Measurements from ENCODE around the gene TIGAR.
A peak's percentile ranks its signal among the peaks of the same experiment; 100 is the strongest.

The TIGAR gene

GRCh38 chr12:4320853-4321701 is at the start of gene TIGAR:
Gene TIGAR, plus strand, starts transcription at chr12:4321213. Its CDS starts 59 bp downstream, at chr12:4321272.
- DNase-seq, result peak; percentile 91 to 93

GRCh38 chr12:4271717-4272423 is 49.1 kb upstream of the TIGAR start:
- peak; percentile 92 to 93 for DNase-seq

GRCh38 chr12:4272424-4273272 is 48.4 kb upstream of the TIGAR start:
- peak; percentile 70 to 74 for DNase-seq

GRCh38 chr12:4273273-4273651 is 47.8 kb upstream of the TIGAR start:
- no peak for DNase-seq

- DNase-seq, result peak; percentile 78
Measured at GRCh38 chr12:4273652-4274395, 47.2 kb upstream of the TIGAR start, which contains the start of gene CCND2. Gene CCND2, plus strand, starts transcription at chr12:4273762. Its CDS starts 279 bp downstream, at chr12:4274041.

GRCh38 chr12:4274396-4275015 is 46.5 kb upstream of the TIGAR start:
- DNase-seq, result no peak

- no peak for DNase-seq
Measured at GRCh38 chr12:4275016-4275869, 45.8 kb upstream of the TIGAR start.

GRCh38 chr12:4275870-4276301 is 45.1 kb upstream of the TIGAR start:
- DNase-seq, result no peak

- peak; percentile 90 to 93 for DNase-seq
Measured at GRCh38 chr12:4276524-4277204, 44.3 kb upstream of the TIGAR start.

- no peak for DNase-seq
Measured at GRCh38 chr12:4277205-4277543, 43.8 kb upstream of the TIGAR start.

GRCh38 chr12:4277857-4278256 is 43.2 kb upstream of the TIGAR start:
- DNase-seq, result no peak

GRCh38 chr12:4278329-4279197 is 42.5 kb upstream of the TIGAR start:
- DNase-seq, result peak in 1 of 2 donors; percentile 48

GRCh38 chr12:4279198-4279690 is 41.8 kb upstream of the TIGAR start:
- DNase-seq, result no peak

- no peak for DNase-seq
Measured at GRCh38 chr12:4280351-4281163, 40.5 kb upstream of the TIGAR start.

GRCh38 chr12:4281173-4281654 is 39.8 kb upstream of the TIGAR start:
- DNase-seq, result no peak

- no peak for DNase-seq
Measured at GRCh38 chr12:4282103-4282891, 38.7 kb upstream of the TIGAR start.

- no peak for DNase-seq
Measured at GRCh38 chr12:4282892-4283511, 38.0 kb upstream of the TIGAR start.

Data from CD4-positive, alpha-beta T cell treated with Interleukin-1 beta for 1 hour (primary cell).